GM12878 (cell line): ENCODE data around the gene ITGA1.

Experiments
- CBX5 ChIP-seq: sonication (generic); IDR thresholded peaks from 2 replicates; pipeline ENCODE4 v1.6.1; 2016; ENCODE audit warnings: low read depth, moderate library complexity, mild to moderate bottlenecking, inconsistent platforms
- EZH2 ChIP-seq: IDR thresholded peaks from 2 replicates; pipeline ENCODE4 v1.6.1; 2012; ENCODE audit warnings: low read depth, mild to moderate bottlenecking, control low read depth, inconsistent platforms, low read length, borderline replicate concordance; ENCODE audit not compliant: control insufficient read depth
- JUND ChIP-seq: IDR thresholded peaks from 2 replicates; pipeline ENCODE4 v1.6.1; 2012; ENCODE audit warnings: low read depth, mild to moderate bottlenecking, low read length, improper control_type of control experiment, moderate library complexity
- POLR2A ChIP-seq: IDR thresholded peaks from 2 replicates; pipeline ENCODE4 v1.6.1; 2011; ENCODE audit warnings: low read depth, mild to moderate bottlenecking, low read length
- POLR2AphosphoS5 ChIP-seq: IDR thresholded peaks from 2 replicates; pipeline ENCODE4 v1.6.1; 2011; ENCODE audit warnings: mild to moderate bottlenecking, low read length, inconsistent platforms
- RFX5 ChIP-seq: IDR thresholded peaks from 2 replicates; pipeline ENCODE4 v1.6.1; 2011; ENCODE audit warnings: low read depth, low read length, improper control_type of control experiment
- TAF1 ChIP-seq: IDR thresholded peaks from 2 replicates; pipeline ENCODE4 v1.6.1; 2011; ENCODE audit warnings: mild to moderate bottlenecking, low read depth, low read length, borderline replicate concordance
- TF ChIP-seq, protein P1 (sequence below), 3 experiments: IDR thresholded peaks in 2 of 3; conservative IDR thresholded peaks in 1 of 3; 2 replicates each; pipeline ENCODE4 v1.5.1; 2011; ENCODE audit warnings: low read depth in 3 of 3, low read length in 3 of 3, mild to moderate bottlenecking in 3 of 3, control low read depth in 2 of 3, moderate library complexity in 2 of 3, inconsistent platforms in 1 of 3, mixed read lengths in 1 of 3; ENCODE audit not compliant: control insufficient read depth in 2 of 3, insufficient read depth in 1 of 3; ENCODE audit errors: extremely low read depth in 1 of 3

- TF ChIP-seq EZH2 (no peak), RFX5 (no peak), JUND (no peak), POLR2A (no peak), TAF1 (no peak), POLR2AphosphoS5 (no peak), CBX5 (no peak)
- TF ChIP-seq, protein P1, sequence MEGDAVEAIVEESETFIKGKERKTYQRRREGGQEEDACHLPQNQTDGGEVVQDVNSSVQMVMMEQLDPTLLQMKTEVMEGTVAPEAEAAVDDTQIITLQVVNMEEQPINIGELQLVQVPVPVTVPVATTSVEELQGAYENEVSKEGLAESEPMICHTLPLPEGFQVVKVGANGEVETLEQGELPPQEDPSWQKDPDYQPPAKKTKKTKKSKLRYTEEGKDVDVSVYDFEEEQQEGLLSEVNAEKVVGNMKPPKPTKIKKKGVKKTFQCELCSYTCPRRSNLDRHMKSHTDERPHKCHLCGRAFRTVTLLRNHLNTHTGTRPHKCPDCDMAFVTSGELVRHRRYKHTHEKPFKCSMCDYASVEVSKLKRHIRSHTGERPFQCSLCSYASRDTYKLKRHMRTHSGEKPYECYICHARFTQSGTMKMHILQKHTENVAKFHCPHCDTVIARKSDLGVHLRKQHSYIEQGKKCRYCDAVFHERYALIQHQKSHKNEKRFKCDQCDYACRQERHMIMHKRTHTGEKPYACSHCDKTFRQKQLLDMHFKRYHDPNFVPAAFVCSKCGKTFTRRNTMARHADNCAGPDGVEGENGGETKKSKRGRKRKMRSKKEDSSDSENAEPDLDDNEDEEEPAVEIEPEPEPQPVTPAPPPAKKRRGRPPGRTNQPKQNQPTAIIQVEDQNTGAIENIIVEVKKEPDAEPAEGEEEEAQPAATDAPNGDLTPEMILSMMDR (IDR thresholded peaks at IDR 0.05 in 2 of 3, conservative IDR thresholded peaks at IDR 0.05 in 1 of 3; ENCODE audit: control insufficient read depth in 2 of 3, extremely low read depth in 1 of 3, insufficient read depth in 1 of 3, low read depth in 3 of 3, low read length in 3 of 3): no peak
These were observed 17.3 kb upstream of the ITGA1 start for GRCh38 chr5:52770287-52770939.
